Activated naive CD4-positive, alpha-beta T cell (primary cell): ENCODE data around the gene RPP14.
A peak's percentile ranks its signal among the peaks of the same experiment; 100 is the strongest.
"Not testable (repeated sequence)": the region's sequence is repeated elsewhere in the genome, so short reads cannot be mapped to it uniquely, and the experiment has no call there.

Experiments used
- DNase-seq, 4 experiments: peaks; one replicate each; lab custom pipeline; 2025; lab: John Stamatoyannopoulos, UW

Gene RPP14

DNA sequence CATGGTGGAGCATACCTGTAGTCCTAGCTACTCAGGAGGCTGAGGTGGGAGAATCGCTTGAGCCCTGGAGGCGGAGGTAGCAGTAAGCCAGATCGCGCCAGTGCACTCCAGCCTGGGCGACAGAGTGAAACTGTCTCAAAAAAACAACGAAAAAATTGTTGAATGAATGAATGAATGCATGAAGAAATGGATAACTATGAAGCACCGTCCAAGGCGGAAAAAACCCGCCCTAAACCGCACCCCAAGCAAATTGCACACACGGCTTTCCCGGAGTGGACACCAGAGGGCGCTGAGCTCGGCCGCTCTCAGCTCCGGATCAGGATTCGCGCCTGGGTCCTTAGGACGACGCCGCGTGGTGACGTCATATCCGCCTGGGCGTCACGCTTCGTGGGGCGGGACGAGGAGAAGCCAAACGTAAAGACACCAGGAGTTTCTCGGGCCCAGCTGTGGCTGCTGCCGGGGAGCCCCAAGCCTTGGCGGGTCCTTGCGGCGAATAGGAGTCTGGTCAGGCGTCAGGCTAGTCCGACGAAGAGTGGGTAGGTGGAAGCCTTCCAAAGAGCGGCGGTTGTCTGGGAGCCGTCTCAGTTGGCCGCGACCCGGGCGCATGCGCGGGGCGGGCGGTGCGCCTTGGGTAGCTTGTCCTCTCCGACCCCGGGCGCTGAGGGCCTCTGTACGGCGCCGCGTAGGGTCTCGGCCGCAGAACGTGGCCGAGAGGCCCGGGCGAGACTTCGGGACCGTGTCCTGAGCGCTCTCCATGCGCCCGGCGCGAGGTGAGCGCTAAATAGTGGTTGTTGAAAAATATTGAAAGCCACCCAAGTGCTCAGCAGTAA lies at the start of gene RPP14, which contains the start of gene HTD2:
RPP14 (plus strand) TSS at position 364 of the 830 bp plus-strand sequence. CDS start 4,085 bp downstream, outside the sequence.
HTD2 (plus strand) TSS at position 639 of the 830 bp plus-strand sequence. CDS start 11,094 bp downstream, outside the sequence.
- peak; percentile 96 to 99 (median 98) for DNase-seq

DNA sequence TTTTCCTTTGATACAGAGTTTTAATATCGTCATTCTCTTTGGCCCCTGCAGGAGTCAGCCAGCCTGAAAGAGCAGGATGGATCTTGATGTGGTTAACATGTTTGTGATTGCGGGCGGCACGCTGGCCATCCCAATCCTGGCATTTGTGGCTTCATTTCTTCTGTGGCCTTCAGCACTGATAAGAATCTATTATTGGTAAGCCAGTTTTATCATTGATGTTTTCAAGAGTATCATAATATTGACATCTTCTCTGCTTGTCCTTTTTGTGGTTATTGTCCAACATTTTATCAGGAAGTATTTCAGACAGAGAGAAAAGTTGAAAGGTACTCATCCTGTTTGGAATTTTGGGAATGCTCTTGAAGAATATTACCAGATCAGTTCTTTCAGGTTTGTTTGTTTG lies 49.5 kb upstream of the RPP14 start:
- DNase-seq = no peak

GRCh38 chr3:58258392-58259055 lies 47.5 kb upstream of the RPP14 start:
- DNase-seq = no peak

DNA sequence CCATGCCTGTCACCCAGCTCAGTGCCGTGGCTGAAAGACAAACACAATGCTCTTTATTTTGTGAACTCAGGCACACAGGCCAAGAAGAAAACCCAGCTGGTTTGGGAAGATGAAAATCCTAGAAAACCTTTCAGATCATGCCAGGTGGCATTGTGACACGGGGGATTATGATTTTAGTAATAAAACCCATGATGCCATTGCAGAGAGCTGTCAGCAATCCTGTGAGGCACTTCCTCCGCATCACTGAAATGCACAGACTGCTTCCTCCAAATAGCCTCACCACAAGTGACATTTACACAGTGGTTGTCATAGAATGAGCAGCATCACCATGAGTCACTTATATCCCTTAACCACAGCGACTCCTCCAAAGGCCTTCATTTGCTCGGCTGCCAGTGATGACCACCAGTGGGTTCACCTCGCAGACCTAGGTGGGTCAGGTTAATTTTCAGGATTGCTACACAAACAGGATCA lies 45.7 kb upstream of the RPP14 start:
- DNase-seq = no peak

- DNase-seq = no peak
Observed at GRCh38 chr3:58260733-58261132, 45.3 kb upstream of the RPP14 start.

DNA sequence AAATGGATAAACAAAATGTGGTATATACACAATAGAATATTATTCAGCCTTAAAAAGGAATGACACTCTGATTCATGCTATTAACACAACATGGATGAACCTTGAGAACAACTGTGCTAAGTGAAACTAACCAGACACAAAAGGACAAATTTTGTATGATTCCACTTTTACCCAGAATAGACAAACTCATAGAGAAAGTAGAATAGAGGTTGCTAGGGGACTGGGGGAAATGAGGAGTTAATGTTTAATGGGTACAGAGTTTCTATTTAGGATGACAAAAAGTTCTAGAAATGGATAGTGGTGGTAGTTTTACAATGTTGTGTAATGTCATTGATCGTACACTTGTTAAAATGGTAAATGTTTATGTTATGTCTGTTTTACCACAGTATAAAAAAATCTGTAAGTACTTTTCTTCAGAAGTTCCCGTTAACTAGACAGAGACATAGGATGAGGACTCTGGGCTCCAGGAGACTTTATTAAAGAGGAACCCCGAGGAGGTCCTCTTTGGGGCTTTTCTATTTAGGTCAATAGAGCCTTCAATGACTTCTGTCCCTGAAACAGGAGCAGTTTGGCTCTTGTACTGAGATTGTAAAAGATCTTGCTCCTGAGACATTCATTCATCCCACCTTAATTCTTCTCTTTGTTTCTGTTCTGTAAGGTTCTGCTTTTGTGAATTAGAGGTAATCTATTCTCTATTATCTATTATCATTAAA lies 43.9 kb upstream of the RPP14 start:
- no peak for DNase-seq

DNA sequence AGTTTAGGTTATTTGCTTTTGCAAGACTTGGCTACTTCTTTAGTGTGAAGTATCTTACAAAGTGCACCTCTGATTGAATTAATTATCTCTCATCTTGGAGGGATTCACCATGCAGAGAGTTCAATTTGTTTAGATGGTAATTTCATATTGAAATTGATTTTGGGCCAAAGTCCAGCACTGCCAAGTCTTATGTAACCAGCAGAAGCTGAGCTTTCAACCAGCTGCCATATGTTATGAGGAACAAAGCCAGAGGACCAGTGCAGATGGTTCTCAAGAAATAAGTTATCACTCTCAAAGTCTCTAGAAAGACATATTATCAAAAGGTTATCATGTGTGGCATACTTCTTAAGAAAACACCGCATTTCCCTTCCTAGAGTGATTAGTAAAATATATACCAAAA lies 39.5 kb upstream of the RPP14 start:
- DNase-seq = no peak

DNA sequence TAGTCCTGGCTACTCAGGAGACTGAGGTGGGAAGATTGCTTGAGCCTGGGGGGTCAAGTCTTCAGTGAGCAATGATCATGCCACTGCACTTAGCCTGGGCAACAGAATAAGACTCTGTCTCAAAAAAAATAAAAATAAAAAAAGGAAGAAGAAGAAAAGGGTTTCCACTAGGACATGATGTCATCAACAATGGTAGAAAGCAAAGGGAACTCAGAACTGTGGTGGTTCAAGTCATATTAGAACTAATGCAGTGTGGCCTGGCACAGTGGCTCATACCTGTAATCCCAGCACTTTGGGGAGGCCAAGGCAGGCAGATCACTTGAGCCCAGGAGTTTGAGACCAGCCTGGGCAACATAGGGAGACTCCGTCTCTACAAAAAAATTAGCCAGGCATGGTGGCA lies 38.5 kb upstream of the RPP14 start:
- DNase-seq = not testable (repeated sequence)

DNA sequence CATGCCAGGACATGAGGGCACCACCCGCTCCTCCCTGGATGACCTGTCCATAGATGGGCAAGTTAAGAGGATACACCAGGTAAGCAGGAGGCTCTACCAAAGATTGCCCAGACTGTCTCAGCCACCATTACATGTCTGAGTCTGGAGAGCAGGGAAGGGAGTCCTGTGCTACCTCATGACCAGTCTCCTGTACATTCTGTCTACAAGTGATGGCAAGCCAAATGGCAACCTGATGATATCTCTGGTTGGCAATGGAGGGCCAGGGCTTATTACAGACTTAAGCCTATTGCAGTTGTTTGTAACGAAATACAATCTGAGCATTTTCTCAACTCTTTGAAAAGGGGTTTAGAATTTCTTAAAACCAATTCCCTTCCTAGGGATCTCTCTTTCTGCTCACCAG lies 36.7 kb upstream of the RPP14 start:
- DNase-seq = no peak

GRCh38 chr3:58270485-58270884 lies 35.6 kb upstream of the RPP14 start:
- DNase-seq = no peak

DNA sequence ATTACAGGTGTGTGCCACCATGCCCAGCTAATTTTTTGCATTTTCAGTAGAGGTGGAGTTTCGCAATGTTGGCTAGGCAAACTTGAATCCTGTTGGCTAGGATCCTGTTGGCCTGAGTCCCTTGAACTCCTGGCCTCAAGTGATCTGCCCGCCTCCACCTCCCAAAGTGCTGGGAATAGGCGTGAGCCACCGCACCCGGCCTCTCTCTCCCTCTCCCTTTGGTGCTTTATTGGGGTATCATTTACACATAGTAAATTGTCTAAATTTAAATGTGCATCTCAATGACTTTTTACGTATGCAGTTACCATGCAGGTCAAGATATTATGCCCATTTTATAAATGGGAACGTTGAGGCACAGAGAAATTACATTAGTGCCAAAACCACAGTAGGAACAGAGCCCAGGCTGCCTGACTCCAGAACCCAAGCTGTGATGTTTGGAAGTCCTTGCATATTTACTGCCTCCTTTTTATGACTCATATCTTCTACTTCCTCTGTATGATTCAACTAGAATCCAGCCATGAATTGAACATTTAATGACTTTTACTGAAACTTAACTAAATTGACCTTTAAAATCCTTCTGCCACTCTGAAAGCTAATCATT lies 34.0 kb upstream of the RPP14 start:
- DNase-seq = no peak

DNA sequence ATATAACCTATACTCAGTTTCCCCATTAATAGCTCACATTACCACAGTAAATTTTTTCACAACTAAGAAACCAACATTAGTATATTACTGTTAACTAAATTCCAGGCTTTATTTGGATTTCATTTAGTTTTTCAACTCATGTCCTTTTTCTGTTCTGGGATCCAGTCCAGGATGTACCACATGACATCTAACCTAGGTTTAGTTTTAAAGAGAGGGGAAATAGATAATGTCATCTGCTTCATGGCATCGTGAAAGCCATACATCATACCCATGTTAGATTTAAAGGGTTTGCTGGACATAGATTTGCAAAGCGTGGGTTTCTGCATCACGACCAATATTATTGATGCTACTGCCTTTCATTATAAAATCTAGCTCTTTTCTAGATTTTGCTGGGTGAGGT lies 33.2 kb upstream of the RPP14 start:
- DNase-seq = no peak

- not testable (repeated sequence) for DNase-seq
Observed at GRCh38 chr3:58273362-58273761, 32.7 kb upstream of the RPP14 start.

DNA sequence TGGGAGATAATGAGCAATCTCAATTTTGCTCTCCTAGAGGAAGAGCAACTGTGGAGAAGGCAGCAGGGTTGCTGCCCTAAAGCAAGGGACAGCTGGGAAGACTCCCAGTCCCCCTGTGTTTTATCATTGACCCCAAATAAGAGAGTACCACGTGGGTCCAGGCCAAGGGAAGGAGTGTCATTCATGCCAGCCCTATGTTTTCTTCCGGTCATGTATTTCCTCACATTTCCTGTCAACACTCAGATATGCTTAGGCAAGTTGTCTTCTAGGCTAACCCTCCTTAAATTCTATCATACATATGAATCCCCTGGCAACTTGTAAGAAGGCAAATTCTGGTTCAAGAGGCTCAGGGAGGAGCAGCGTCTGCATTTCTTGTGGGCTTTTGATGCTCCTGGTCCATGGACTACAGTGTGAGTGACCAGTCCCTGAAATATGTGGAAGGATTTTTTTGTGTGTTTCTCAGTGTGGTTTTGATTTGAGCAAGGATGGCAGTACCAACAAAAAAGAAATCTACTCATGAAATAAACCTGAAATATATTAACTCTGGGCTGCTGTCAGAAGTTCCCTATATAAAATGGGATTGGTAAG lies 31.9 kb upstream of the RPP14 start:
- no peak for DNase-seq

- DNase-seq = no peak
Observed at GRCh38 chr3:58281069-58281468, 25.0 kb upstream of the RPP14 start.

DNA sequence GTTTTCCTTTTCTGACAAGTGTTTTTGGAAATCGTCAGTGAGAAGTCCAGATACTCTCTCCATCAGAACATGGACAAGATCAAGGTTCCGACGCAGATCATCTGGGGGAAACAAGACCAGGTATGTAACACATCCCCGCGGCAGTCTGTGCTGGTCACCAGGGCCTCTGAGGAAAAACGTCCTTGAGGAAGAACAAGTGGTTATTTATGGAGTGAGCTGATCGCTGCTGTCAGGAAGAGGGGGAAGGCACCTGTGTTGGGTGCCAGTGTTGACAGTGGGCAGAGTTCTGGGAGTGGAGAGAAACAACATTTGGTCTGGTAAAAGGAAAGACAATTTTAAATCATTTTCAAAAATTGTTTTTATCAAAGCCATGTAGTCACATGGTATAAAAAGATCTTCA lies 20.7 kb upstream of the RPP14 start:
- no peak for DNase-seq

DNA sequence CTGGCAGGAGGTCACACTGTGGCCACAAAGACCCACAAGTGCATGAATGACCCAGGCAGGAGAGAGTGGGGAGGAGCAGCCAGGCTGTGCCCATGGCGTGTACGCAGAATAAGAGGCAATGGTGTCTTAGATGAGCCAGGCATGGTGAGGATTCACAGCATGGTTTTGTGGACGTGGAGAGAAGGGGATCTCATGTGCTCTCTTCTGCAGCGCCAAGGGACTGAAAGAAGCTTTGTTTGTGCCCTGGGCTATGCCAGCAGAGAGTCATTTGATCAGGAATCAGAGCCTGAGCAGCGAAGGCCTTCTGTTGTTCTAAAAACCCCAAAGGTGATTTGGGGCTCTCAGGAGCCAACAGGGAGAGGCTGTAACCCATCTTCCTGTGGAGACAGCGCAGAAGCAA lies 18.7 kb upstream of the RPP14 start:
- no peak for DNase-seq

DNA sequence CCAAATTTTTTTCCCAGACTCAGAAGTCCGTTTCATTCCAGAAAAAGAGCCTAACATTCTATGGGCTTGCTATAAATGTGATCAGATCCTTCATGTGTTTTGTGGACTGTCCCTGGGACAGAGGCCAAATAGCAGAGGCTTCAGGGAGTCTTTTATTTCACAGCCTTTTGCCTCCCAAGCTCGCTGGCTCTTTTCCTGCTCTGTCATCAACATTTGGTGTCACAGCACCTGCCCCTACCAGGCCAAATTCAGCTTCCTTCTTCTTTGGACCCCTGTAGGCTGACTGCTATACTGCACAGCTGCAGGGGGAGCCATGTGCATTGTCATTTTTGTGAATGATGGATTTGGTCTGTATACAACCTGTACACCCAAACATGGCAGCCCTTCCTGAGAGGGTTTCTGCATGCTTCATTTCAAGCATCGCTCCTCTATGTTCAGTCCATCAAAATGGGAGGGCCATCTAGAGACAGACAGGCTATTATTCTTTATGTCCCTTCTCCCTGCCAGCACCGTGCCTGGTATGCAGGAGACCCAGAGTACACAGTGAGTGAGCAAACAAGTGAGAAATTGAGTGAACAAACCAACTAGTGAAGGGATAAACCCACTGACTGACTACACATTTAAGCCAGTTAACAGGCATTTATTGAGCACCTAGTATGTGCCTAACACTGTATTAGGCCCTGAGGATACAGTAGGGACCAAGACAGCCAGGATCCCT lies 17.9 kb upstream of the RPP14 start:
- no peak for DNase-seq

- not testable (repeated sequence) for DNase-seq
Observed at GRCh38 chr3:58288964-58289613, 17.0 kb upstream of the RPP14 start.

GRCh38 chr3:58290446-58290845 lies 15.6 kb upstream of the RPP14 start:
- not testable (repeated sequence) for DNase-seq
